ENCODE results near the gene GPR4.

The GPR4 gene

GRCh38 chr19:45591004-45591637, 10.9 kb downstream of the GPR4 start:
- DNase-seq, result peak in 6 of 10 donors; percentile 26 to 90 (median 48)
- intact Hi-C loops (cut with DNase I), result no loop called here

- peak in 1 of 10 donors; percentile 10 for DNase-seq
- intact Hi-C loops (cut with DNase I), result no loop called here
Measured at GRCh38 chr19:45590300-45591003, 11.6 kb downstream of the GPR4 start.

GRCh38 chr19:45589768-45590167, 12.2 kb downstream of the GPR4 start:
- intact Hi-C loops (cut with DNase I), result no loop called here
- no peak for DNase-seq

- DNase-seq, result peak in 1 of 10 donors; percentile 8
- intact Hi-C loops (cut with DNase I), result no loop called here
Measured at GRCh38 chr19:45587873-45588272, 14.1 kb downstream of the GPR4 start.

GRCh38 chr19:45585158-45585577, 16.8 kb downstream of the GPR4 start:
- intact Hi-C loops (cut with DNase I), result no loop called here

GRCh38 chr19:45584332-45585157, 17.5 kb downstream of the GPR4 start, which contains the start of gene OPA3:
Gene OPA3 (minus strand): TSS chr19:45584802. CDS start chr19:45584764, 38 bp downstream.
- intact Hi-C loops (cut with DNase I), result no loop called here
- DNase-seq, result peak; percentile 98 to 100 (median 100)

More at GRCh38 chr19:45585158-45585577, 16.8 kb downstream of the GPR4 start:
- no peak for DNase-seq

GRCh38 chr19:45581576-45581975, 20.4 kb downstream of the GPR4 start:
- peak in 1 of 10 donors; percentile 5 for DNase-seq
- intact Hi-C loops (cut with DNase I), result no loop called here

- peak in 2 of 10 donors; percentile 24 to 83 for DNase-seq
- intact Hi-C loops (cut with DNase I), result no loop called here
Measured at GRCh38 chr19:45578861-45579260, 23.2 kb downstream of the GPR4 start.

- peak in 3 of 10 donors; percentile 41 to 81 (median 71) for DNase-seq
- intact Hi-C loops (cut with DNase I), result no loop called here
Measured at GRCh38 chr19:45577111-45577905, 24.7 kb downstream of the GPR4 start.

GRCh38 chr19:45576682-45577081, 25.3 kb downstream of the GPR4 start:
- peak in 1 of 10 donors; percentile 3 for DNase-seq
- intact Hi-C loops (cut with DNase I), result no loop called here

GRCh38 chr19:45575216-45575615, 26.8 kb downstream of the GPR4 start:
- intact Hi-C loops (cut with DNase I), result no loop called here
- DNase-seq, result no peak

GRCh38 chr19:45574526-45574925, 27.5 kb downstream of the GPR4 start:
- intact Hi-C loops (cut with DNase I), result no loop called here
- no peak for DNase-seq

- intact Hi-C loops (cut with DNase I), result no loop called here
Measured at GRCh38 chr19:45571457-45572220, 30.4 kb downstream of the GPR4 start.

GRCh38 chr19:45569619-45570421, 32.2 kb downstream of the GPR4 start:
- intact Hi-C loops (cut with DNase I), result no loop called here
- DNase-seq, result peak in 8 of 10 donors; percentile 35 to 90 (median 62)

More at GRCh38 chr19:45571457-45572220, 30.4 kb downstream of the GPR4 start:
- peak in 1 of 10 donors; percentile 7 for DNase-seq

GRCh38 chr19:45568732-45569131, 33.3 kb downstream of the GPR4 start:
- intact Hi-C loops (cut with DNase I), result no loop called here
- DNase-seq, result no peak

GRCh38 chr19:45567609-45568008, 34.4 kb downstream of the GPR4 start:
- intact Hi-C loops (cut with DNase I), result no loop called here
- no peak for DNase-seq

GRCh38 chr19:45564131-45564780, 37.8 kb downstream of the GPR4 start:
- peak in 1 of 10 donors; percentile 6 for DNase-seq
- intact Hi-C loops (cut with DNase I), result no loop called here

- intact Hi-C loops (cut with DNase I), result no loop called here
- DNase-seq, result no peak
Measured at GRCh38 chr19:45560686-45561085, 41.3 kb downstream of the GPR4 start.

Data from posterior cingulate gyrus (tissue), 11 donors.